Articular chondrocyte of knee joint (primary cell): ENCODE data around the gene GSS. TPM values are rescaled to one million over a fixed set of nuclear protein-coding genes. Genes with fewer than 3 reads are reported as not detected.

Experiments used
- small RNA-seq: library from RNA; depleted of rRNA; stranded (forward); fragments of <200 nt; gene quantifications from one replicate; pipeline ENCODE3, GENCODE V24; 2012
- total RNA-seq: library from RNA; depleted of rRNA; stranded (reverse); fragments of >200 nt; gene quantifications from 2 replicates; pipeline ENCODE4 v1.2.3, GENCODE V29; 2012

The GSS gene
- 48.3 and 50.0 TPM in 2 replicates for total RNA-seq

GRCh38 chr20:34955231-34956040 is at the start of gene GSS, which contains the start of gene MYH7B:
Gene GSS, minus strand, starts transcription at chr20:34955806. Its CDS starts 3,954 bp downstream, at chr20:34951852.
Gene MYH7B, plus strand, starts transcription at chr20:34955868. Its CDS starts 22,138 bp downstream, at chr20:34978006.

Small RNAs within 50 kb of the gene (small RNA-seq; reads per million reads assigned to genes)
- gene MIR499A = 10.6 reads per million, percentile 94 among the genes with 10 or more reads in this experiment

Other genes with a start within 250 kb of the GSS start
- gene NCOA6, start 130.2 kb downstream of the GSS start, total RNA-seq = 8.5 and 9.1 TPM in 2 replicates
- 8.2 and 8.4 TPM in 2 replicates for gene GGT7, start 83.0 kb downstream of the GSS start, total RNA-seq
- gene ACSS2, start 79.2 kb downstream of the GSS start, total RNA-seq = 32.9 and 39.7 TPM in 2 replicates
- gene MYH7B, start 62 bp upstream of the GSS start, total RNA-seq = 0.11 and 0.13 TPM in 2 replicates
- gene TRPC4AP, start 137.0 kb upstream of the GSS start, total RNA-seq = 86.2 and 88.6 TPM in 2 replicates
- gene EDEM2, start 191.5 kb upstream of the GSS start, total RNA-seq = 33.1 and 33.4 TPM in 2 replicates
- 44.2 and 60.6 TPM in 2 replicates for gene PROCR, start 216.3 kb upstream of the GSS start, total RNA-seq